Fibroblast of pulmonary artery (primary cell): ENCODE measurements around the gene MBP.

Source experiments
- DNase-seq: peaks from one replicate; pipeline ENCODE4 v3.0.0-alpha.2; 2010; ENCODE audit warnings: low read depth
- H3K4me3 ChIP-seq: replicated peaks from 2 replicates; pipeline ENCODE4 v1.5.1; 2011; ENCODE audit warnings: low read depth, mild to moderate bottlenecking, control low read depth, low read length, moderate library complexity
- TF ChIP-seq, protein P1 (sequence below): IDR thresholded peaks from 2 replicates; pipeline ENCODE4 v1.5.1; 2011; ENCODE audit warnings: mild to moderate bottlenecking, control low read depth, low read length, inconsistent platforms; ENCODE audit errors: missing control alignments

MBP gene

GRCh38 chr18:77060151-77060550, 72.4 kb downstream of the MBP start:
- TF ChIP-seq, protein P1, sequence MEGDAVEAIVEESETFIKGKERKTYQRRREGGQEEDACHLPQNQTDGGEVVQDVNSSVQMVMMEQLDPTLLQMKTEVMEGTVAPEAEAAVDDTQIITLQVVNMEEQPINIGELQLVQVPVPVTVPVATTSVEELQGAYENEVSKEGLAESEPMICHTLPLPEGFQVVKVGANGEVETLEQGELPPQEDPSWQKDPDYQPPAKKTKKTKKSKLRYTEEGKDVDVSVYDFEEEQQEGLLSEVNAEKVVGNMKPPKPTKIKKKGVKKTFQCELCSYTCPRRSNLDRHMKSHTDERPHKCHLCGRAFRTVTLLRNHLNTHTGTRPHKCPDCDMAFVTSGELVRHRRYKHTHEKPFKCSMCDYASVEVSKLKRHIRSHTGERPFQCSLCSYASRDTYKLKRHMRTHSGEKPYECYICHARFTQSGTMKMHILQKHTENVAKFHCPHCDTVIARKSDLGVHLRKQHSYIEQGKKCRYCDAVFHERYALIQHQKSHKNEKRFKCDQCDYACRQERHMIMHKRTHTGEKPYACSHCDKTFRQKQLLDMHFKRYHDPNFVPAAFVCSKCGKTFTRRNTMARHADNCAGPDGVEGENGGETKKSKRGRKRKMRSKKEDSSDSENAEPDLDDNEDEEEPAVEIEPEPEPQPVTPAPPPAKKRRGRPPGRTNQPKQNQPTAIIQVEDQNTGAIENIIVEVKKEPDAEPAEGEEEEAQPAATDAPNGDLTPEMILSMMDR: no peak

DNA sequence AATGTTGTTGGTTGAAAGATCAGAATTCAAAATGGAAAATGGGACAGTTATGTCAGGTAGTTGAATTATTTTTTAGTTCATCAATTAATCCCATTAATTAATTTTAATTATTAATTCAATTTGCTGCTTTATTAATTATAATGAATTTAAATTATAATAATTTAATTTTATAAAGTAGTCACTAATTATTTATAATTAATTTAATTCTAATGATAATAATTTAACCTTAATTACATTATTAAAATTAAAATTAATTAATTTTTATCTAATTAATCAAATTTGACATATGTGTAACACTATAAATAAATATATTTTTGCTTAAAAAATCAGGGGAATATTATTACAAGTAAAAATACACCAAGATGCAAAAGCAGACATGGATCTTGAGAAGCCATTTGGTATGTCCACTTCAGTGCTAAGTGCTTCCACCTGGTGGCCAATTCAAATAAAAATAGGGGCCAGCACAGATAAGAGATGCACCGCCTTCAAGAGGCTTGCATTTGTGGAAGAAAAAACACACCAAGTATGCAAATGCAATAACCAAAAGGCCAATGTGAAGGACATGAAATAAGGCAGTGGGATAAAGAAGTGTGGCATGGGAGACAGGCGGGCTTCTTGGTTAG, 73.2 kb downstream of the MBP start:
- H3K4me3 ChIP-seq: no peak overlapping the region
- peak; percentile 82 for DNase-seq
- TF ChIP-seq, protein P1: peak; percentile 49

More at GRCh38 chr18:77060151-77060550, 72.4 kb downstream of the MBP start:
- no peak overlapping the region for H3K4me3 ChIP-seq
- DNase-seq: no peak

GRCh38 chr18:77058290-77058835, 74.2 kb downstream of the MBP start:
- TF ChIP-seq, protein P1: no peak
- no peak overlapping the region for H3K4me3 ChIP-seq
- DNase-seq: no peak

- TF ChIP-seq, protein P1: no peak
- DNase-seq: no peak
- no peak overlapping the region for H3K4me3 ChIP-seq
These were observed 75.6 kb downstream of the MBP start for GRCh38 chr18:77057006-77057395.

DNA sequence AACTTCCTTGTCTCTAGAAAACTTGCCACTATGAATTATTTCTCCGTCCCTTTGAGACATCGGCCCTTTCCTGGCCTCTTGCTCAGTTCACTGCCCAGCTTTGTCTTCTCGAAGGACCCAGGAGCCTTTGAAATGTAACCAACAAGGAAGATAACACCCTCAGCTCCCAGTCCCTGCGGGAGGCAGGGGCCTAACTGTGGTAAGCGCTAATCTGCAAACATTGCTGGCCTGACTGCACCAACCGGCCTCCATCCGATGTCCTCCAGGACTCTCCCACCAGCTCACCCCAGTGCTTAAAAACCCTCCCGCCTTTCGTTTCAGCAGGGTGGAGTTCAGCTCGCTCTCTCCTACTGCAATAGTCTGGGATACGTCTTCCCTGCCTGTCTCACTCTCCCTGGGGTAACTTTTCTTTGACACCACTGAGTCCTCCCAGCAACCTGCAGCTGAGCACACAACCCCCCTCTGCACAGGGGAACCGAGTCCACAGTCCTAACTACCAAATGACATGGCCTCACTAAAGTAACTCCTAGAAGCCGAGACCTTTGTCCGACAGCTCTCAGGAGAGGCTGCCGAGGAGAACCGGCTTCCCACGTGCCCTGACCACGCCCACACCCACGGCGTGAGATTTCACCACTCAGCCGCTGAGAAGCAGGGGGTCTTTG, 76.1 kb downstream of the MBP start:
- no peak overlapping the region for H3K4me3 ChIP-seq
- TF ChIP-seq, protein P1: no peak
- DNase-seq: no peak

GRCh38 chr18:77055429-77056300, 76.9 kb downstream of the MBP start:
- H3K4me3 ChIP-seq: no peak overlapping the region
- TF ChIP-seq, protein P1: no peak
- DNase-seq: no peak
